HT1080 (cell line): Measurements from ENCODE around the gene NUCB1. TPM values are rescaled to one million over a fixed set of nuclear protein-coding genes. Genes with fewer than 3 reads are reported as not detected.
"Not testable (repeated sequence)": the region's sequence is repeated elsewhere in the genome, so short reads cannot be mapped to it uniquely, and the experiment has no call there.

Experiments used
- DNase-seq: peaks from one replicate; pipeline ENCODE4 v3.0.0-alpha.2; 2015; ENCODE audit warnings: low read depth
- total RNA-seq: library from RNA; depleted of rRNA; stranded (reverse); fragments of >200 nt; shearing (Covaris generic); gene quantifications from 2 replicates; pipeline ENCODE4 v1.2.3, GENCODE V29; 2014

NUCB1 gene
- total RNA-seq, 1 experiment from 2014 or later, result 146 TPM

DNA sequence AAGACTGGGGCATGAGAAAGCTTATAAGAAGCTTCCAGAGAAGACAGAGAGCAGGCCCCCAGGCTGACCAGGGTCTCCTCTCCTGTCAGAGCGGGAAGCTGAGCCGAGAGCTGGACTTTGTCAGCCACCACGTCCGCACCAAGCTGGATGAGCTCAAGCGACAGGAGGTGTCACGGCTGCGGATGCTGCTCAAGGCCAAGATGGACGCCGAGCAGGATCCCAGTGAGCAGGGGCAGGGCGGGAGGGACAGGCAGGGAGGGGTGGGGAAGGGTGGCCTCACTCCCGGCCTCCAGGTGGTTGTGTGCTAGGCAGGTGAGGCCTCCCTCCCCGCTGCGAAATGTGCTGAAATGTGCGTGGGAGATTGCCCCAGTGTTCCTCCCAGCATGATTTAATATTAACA is 5.6 kb downstream of the NUCB1 start:
- no peak for DNase-seq

DNA sequence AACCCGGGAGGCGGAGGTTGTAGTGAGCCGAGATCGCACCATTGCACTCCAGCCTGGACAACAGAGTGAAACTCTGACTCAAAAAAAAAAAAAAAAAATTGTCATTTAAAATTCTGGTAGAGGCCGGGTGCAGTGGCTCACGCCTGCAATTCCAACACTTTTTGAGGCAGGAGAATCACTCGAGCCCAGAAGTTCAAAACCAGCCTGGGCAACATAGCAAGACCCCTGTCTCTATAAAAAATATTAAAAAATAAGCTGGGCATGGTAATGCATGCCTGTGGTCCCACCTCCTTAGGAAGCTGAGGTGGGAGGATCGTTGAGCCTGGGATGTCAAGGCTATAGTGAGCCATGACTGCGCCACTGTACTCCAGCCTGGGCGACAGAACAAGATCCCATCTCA is 6.2 kb downstream of the NUCB1 start:
- no peak for DNase-seq

GRCh38 chr19:48907671-48908070 is 7.6 kb downstream of the NUCB1 start:
- no peak for DNase-seq

DNA sequence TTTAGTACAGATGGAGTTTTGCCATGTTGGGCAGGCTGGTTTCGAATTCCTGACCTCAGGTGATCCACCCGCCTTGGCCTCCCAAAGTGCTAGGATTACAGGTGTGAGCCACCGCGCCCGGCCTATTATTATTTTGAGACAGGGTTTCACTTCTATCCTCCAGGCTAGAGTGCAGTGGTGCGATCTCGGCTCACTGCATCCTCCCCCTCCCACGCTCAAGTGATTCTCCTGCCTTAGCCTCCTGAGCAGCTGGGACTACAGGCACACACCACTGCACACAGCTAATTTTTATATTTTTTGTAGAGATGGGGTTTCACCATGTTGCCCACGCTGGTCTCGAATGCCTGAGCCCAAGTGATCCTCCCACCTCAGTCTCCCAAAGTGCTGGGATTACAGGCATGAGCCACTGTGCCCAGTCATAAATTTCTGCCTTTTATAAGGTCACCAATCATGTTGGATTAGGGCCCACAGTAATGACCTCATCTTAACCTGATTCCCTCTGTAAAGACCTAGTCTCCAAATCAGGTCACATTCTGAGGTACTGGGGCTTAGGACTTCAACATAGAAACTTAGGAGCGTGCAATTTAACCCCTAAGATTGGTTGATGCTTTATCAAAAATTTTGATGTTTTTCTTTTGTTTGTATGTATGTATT is 9.4 kb downstream of the NUCB1 start:
- DNase-seq, result not testable (repeated sequence)

- DNase-seq, result no peak
These were observed 10.7 kb downstream of the NUCB1 start for GRCh38 chr19:48910803-48911202.

GRCh38 chr19:48913114-48913889 is 13.2 kb downstream of the NUCB1 start:
- DNase-seq, result no peak

GRCh38 chr19:48914181-48914580 is 14.1 kb downstream of the NUCB1 start:
- no peak for DNase-seq

GRCh38 chr19:48915757-48916156 is 15.6 kb downstream of the NUCB1 start:
- no peak for DNase-seq

DNA sequence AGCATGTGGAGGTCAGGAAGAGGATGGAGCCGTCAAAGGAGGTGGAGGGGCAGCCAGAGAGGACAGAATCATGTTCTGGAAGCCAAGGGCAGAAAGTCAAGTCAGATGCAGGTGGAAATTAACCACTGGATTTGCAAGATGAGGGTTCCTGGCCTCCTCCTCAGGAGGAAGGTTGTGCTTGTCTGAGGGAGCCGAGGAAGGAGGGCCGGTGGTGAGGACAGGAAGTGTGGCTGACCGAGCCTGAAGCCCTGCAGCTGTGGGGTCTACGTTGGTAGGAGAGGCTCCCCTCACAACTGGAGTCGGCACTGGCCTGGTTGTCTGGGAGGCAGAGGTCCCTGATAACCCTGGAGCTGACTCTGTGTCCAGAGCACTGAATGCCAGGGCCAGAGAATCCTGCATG is 18.0 kb downstream of the NUCB1 start:
- DNase-seq, result no peak

DNA sequence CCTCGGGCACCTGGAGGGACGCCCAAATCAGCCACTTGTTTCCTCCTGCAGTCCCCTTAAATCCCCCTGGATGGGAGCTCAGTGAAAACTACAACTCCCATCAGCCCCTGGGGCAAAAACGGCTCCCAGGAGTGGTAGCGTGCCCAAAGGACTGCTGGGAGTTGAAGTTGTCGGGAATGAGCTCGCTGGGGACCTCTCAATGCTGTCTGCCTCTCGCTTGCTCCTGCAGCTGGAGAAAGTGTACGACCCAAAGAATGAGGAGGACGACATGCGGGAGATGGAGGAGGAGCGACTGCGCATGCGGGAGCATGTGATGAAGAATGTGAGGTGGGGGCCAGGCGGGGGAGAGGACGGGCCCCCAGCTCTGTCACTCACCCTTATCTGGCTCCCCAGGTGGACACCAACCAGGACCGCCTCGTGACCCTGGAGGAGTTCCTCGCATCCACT is 18.7 kb downstream of the NUCB1 start:
- DNase-seq, result peak; percentile 32

DNA sequence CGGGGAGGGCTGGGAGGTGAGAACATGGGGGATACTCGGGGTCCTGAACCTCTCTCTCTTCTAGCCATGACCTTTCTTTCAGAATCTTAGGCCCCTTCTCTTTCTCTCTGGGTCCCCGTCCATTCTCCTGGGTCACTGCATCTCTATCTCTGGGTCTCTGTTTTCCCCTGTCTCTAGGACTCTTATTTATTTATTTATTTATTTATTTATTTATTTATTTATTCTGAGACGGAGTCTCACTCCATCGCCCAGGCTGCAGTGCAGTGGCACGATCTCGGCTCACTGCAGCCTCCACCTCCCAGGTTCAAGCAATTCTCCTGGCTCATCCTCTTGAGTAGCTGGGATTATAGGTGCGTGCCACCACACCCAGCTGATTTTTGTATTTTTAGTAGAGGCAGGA is 19.2 kb downstream of the NUCB1 start:
- not testable (repeated sequence) for DNase-seq

GRCh38 chr19:48920949-48921348 is 20.8 kb downstream of the NUCB1 start:
- DNase-seq, result no peak

DNA sequence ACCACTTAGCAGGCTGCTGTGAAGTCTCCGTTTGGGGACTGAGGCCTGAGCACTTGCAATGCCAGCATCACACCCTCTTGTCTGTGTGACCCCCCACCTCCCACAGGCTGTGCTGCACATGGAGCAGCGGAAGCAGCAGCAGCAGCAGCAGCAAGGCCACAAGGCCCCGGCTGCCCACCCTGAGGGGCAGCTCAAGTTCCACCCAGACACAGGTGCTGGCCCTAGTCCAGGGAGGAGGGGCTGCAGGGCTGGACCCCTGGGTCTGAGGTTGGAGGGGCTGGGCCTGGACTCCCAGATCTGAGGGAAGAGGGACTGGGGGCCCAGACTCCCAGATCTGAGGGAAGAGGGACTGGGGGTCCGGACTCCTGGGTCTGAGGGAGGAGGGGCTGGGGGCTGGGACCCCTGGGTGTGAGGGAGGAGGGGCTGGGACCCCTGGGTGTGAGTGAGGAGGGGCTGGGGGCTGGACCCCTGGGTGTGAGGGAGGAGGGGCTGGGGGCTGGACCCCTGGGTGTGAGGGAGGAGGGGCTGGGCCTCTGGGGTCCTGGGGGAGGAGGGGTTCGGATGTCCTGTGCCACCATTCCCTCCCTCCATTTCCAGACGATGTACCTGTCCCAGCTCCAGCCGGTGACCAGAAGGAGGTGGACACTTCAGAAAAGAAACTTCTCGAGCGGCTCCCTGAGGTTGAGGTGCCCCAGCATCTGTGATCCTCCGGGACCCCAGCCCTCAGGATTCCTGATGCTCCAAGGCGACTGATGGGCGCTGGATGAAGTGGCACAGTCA is 21.8 kb downstream of the NUCB1 start:
- DNase-seq, result no peak

- no peak for DNase-seq
These were observed 22.7 kb downstream of the NUCB1 start for GRCh38 chr19:48922548-48923490.

- peak; percentile 94 for DNase-seq
These were observed 25.2 kb downstream of the NUCB1 start for GRCh38 chr19:48925240-48925843.

DNA sequence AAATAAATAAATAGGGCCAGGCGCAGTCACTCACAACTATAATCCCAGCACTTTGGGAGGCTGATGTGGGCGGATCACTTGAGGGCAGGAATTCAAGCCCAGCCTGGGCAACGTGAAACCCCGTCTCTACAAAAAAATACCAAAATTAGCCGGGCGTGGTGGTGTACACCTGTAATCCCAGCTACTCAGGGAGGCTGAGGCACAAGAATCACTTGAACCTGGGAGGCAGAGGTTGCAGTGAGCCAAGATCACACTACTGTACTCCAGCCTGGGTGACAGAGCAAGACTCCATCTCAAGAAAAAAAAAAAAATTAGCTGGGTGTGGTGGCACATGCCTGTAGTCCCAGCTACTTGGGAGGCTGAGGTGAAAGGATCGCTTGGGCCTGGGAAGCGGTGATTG is 25.8 kb downstream of the NUCB1 start:
- not testable (repeated sequence) for DNase-seq

DNA sequence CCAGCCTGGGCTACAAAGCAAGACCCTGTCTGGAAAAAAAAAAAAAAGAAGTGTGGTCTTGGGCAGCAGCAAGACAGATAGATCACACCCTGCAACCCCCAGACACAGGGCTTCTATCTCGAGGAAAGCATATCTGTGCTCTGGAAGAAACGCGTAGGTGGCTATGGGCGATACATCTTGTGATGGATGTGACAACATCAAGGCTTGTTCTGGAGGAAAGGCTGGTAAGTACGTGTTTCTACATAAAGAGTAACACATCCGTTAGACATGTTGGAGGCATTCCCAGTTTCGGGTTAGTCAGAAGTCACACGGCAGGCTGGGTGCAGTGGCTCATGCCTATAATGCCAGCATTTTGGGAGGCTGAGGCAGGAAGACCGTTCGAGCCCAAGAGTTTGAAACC is 26.8 kb downstream of the NUCB1 start:
- peak; percentile 91 for DNase-seq

- not testable (repeated sequence) for DNase-seq
These were observed 27.6 kb downstream of the NUCB1 start for GRCh38 chr19:48927692-48928091.

- DNase-seq, result no peak
These were observed 28.3 kb downstream of the NUCB1 start for GRCh38 chr19:48928164-48929025.
